HG03342 (cell line): ENCODE results near the gene GRB14.
"Not testable (repeated sequence)": the region's sequence is repeated elsewhere in the genome, so short reads cannot be mapped to it uniquely, and the experiment has no call there.

Source experiments
- ATAC-seq: cut with Tn5 transposase; IDR thresholded peaks from one replicate; pipeline ENCODE4 v1.9.1; 2021; ENCODE audit warnings: mild to moderate bottlenecking, moderate library complexity; ENCODE audit not compliant: unreplicated experiment

GRB14 gene

DNA sequence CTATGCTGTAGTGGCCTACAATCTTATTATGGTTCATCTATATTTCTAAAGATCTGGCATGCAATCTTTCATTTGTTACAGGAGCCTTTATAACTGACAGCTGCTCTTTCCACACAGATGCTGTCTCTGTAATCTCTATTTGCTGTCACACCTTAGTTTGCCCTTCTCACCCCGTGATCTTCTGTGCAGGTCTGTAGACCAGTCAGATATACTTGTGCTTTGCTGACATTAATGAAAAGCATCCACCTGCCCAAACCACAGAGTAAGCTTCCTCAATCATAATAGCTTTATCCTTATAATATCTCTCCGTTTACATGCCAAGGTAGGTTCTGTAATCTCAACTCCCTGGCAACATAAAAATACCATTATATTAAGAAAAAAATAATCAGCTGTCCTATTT, 122.4 kb downstream of the GRB14 start:
- ATAC-seq: no peak

- no peak for ATAC-seq
Measured at GRCh38 chr2:164496881-164497280, 124.4 kb downstream of the GRB14 start.

DNA sequence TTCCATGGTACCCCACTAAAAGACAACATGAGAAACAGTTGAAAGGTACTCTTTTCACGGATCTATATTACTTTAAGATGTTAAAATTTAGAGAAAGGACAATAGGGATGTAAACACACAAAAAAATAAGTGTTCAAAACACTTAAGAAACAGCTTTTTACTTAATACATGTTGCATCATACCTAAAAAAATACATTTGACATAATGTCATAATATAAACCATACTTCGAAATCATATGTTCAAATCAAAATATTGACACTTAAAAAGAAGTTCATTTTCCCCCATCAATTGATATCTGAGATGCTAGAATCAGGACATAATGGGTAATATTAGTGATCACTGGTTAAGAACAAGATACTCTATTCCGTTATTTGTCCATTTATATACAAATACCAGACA, 124.9 kb downstream of the GRB14 start:
- no peak for ATAC-seq

GRCh38 chr2:164495491-164496223, 125.6 kb downstream of the GRB14 start:
- ATAC-seq: no peak

DNA sequence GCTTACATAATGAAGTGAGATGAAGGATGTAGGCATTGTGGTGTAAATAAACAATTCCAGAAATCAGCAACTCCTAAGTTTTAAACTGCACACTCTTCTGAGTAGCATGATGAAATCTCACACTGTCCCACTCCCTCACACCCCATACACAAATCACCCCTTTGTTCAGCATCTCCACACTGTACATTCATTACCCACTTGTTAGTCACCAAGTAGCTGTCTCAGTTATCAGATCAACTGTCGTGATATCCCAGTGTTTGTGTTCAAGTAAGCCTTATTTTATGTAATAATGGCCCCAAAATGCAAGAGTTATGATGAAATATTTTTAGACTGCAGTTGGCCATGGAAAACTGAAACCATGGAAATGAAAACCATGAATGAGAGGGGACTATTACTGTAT, 135.7 kb downstream of the GRB14 start:
- no peak for ATAC-seq

DNA sequence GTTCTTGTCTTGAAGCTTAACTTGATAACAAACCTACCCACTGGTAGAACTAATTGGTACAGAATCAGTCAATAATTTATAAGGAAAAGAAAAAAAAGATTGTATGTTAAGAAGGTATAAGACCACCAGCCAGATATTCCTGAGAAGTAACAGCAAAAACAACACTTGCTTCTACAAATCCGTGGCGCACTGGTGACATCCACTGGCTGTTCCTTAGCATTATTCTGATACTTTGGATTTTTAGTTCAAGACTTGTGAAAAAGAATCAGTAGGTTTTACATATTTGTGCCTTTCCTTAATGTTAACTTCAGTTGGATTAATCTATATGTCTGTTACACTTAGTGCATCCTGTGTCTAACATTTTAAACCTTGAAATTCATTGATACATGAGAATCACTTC, 141.8 kb downstream of the GRB14 start:
- no peak for ATAC-seq

GRCh38 chr2:164478205-164478604, 143.1 kb downstream of the GRB14 start:
- no peak for ATAC-seq

DNA sequence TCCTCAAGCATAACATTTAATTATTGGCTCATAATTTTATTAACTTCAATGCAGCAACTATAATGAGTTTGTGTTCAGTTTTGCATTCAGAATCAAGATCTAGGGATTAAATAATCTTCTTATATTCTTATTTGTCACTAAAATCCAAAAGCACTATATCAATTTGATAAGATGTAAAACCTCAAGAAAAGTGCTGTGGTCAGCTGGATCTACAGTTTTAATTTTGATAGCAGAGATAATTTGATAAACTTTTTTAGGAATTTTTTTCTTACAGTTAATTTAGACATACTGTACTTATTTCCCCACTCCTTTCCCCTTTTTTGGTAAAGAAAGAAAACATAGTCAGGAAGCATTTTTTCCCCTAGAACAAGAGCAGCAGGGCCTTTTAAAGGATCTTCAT, 146.4 kb downstream of the GRB14 start:
- ATAC-seq: no peak

GRCh38 chr2:164473021-164473420, 148.3 kb downstream of the GRB14 start:
- no peak for ATAC-seq

DNA sequence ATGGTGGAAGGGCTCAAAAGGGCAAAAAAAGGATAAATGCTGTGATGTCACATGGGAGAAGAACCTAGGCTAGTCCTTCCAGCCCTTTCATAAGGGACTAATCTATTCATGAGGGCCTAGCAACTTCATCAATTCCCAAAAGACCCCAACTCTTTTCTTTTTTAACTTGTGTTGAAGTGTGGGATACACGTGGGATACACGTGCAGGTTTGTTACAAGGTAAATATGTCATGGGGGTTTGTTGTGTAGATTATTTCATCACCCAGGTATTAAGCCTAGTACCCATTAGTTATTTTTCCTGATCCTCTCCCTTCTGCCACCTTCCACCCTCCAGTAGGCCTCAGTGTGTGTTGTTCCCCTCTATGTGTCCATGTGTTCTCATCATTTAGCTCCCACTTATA, 156.2 kb downstream of the GRB14 start:
- not testable (repeated sequence) for ATAC-seq

DNA sequence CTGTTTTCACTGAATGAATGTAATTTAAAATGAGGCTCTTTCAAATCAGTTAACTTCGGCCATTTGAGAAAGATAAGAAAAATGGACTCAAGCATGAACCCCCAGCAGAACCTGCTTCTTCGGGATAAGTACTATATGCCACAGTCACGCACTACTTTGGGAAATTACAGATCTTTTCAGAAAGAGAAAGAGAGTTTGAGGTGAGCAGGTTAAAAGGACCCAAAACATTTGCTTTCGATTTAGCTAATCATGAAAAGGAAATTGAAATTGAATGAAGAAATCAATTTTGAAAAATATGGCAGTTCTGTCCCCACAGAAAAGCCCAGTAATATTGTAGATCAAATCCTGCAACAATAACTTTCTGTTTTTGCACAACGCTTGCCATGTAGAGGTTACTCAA, 156.9 kb downstream of the GRB14 start:
- no peak for ATAC-seq

GRCh38 chr2:164458792-164459191, 162.5 kb downstream of the GRB14 start:
- ATAC-seq: no peak

DNA sequence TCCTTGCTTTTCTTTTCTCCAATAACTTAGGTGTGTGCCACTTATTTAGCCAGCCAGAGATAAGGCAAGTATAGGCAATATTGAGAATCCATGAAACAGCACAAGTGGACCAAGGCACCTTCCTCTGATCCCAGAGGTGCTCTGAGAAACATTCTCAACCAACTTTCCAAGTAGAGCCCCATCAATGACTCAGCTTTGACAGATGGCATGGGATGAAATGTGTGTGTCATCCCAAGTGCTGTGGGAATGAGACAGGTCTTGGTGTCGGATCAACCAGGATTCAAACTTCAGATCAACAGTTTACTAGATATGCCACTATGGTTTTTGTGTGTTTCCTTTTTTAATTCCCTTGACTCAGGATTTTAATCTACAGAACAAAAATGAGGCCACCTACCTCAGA, 164.0 kb downstream of the GRB14 start:
- no peak for ATAC-seq

- no peak for ATAC-seq
Measured at GRCh38 chr2:164456619-164457018, 164.7 kb downstream of the GRB14 start.

DNA sequence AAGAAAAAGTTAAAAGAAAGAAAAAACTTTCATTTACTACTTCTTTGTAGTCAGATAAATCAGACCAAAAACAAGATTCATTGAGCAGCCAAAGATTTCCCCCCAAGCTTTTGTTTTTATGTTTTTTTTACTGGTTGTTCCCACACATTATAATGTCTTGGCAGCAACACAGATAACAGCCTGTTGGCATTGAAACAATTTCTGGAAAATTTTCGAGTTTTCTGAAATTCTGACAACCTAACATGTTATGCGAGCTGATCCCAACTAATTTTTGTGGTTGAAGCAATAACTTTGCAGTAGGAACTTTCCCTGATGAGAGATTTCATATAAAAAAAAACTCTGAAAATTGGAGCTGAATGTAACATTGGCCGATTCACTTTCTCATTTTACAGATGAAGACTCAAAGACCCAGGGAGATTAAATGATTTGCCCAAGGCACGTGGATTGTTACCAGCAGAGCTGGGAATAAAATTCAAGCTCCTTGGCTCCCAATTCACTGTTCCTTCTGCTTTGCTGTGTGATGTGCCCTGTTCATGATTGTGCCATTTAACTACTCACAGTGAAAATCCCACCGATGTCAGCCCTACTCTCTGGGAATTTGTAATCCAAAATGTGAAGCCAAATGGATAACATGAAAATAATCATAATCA, 167.5 kb downstream of the GRB14 start:
- no peak for ATAC-seq

DNA sequence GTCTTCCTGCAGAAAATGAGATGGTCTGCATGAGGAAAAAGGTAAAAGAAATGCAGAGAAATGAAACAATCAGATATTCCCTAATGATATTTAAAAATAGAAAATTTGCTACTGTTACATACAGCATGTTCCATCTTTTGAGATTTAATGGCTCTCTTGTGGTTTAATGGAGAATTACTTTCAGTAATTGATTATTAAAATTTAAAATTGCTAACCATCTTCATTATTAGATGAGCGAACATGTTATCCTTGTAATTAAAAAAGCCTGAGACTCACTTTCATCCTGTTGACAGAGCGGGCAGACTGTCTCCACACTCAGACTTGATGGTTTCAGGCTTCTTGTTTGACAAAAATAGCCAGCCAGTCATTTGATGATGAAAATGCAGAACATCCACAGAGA, 171.0 kb downstream of the GRB14 start:
- ATAC-seq: no peak

GRCh38 chr2:164449706-164450105, 171.6 kb downstream of the GRB14 start:
- no peak for ATAC-seq

DNA sequence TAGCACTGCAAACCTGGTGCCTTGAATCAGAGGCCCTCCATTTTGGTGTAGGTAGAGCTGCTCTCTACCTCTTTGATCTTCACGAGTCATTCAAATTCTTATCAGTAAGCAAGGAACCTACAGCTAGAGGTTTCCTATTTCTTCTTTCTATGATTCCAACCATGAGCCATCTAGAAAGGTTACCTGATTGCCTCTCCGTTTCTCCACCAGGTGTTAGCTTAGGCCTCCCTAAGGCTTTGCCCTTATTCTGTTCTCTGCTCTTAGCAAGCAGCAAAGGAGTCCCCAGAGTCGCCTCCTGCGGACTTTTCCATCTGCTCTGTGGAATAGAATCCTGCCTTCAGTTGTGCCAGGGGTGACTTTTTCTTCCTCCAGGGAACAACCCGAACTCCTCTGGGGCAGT, 173.6 kb downstream of the GRB14 start:
- no peak for ATAC-seq
